GM21786 (cell line): ENCODE measurements around the gene TRERF1.
A peak's percentile ranks its signal among the peaks of the same experiment; 100 is the strongest.
"Not testable (repeated sequence)": the region's sequence is repeated elsewhere in the genome, so short reads cannot be mapped to it uniquely, and the experiment has no call there.

Source experiments
- ATAC-seq: cut with Tn5 transposase; IDR thresholded peaks from one replicate; pipeline ENCODE4 v1.9.1; 2021; ENCODE audit not compliant: unreplicated experiment

Gene TRERF1

DNA sequence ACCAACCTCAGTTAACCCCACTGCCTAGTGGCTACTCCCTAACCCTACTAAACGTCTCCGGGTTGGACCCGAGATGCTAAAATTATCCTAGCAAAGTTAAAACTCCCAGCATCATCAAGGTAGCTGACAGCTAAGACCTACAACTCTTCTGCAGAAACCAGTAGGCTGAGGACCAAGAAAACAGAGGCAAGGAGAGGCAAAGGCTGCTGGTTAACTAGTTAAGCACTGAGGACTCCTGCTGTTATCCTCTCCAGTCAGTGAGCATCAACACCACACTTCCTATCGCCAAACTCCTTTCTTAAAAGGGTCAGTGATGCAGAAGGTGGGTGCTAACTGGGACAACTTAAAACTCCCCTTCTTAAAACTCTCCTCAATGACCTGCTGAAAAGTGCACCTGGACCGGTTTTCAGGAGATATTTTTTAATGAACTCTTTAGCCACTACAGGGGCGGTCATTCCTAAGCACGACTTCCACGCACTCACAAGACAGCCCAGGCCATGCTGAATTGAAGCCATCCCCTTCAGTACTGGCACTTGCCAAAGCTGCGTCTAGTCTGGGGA lies 1.7 kb downstream of the TRERF1 start:
- ATAC-seq, result no peak

DNA sequence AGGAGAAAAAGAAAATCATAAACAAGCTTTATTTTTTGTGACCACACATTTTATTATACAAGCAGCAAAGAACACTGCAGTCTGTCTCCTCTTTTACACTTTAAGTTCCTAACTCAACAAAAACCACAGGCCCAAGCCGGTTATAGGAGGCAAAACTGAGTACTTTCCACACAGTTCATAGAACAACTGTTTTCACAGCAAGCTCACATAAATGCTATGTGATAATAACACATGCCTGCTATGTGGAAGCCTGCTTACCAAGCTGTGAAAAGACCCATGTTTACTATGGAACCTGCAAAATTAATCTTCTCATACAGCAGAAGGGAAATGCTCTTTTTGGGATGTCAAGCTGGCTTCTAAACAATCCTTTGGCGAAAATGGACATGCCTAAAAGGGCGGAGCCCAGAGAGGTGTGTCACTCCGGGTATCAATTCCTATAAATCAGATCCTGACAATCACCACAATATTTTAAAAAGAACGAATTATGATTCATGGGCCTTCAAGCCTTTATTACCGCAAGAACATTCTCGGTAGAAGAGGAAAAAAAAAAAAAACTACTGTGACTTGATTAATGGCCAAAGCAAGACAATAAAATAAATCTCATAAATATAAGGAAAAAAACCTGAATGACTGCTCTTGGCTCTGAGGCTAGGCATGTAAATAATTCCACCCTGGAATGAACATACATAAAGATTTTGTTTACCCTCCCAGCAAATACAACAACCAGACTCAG lies 2.6 kb downstream of the TRERF1 start:
- ATAC-seq, result no peak

DNA sequence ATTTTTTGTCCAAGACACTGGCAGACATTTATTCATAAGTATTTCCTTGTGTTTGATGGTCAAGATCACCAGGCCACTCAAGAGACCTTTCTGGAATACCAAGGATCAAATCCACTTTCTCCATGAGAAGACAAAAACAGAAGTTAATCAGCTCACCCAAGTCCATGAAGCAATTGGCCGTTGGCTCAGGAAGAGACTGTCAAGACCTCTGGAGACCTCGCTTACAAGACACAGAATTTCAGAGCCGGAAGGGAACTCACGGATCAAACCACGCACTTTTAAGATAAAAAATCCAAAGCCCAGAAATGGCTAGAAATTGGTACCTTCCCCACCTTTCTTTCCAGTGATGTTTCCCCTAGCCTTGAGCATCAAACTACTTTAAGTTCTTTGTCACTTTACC lies 3.3 kb downstream of the TRERF1 start:
- no peak for ATAC-seq

DNA sequence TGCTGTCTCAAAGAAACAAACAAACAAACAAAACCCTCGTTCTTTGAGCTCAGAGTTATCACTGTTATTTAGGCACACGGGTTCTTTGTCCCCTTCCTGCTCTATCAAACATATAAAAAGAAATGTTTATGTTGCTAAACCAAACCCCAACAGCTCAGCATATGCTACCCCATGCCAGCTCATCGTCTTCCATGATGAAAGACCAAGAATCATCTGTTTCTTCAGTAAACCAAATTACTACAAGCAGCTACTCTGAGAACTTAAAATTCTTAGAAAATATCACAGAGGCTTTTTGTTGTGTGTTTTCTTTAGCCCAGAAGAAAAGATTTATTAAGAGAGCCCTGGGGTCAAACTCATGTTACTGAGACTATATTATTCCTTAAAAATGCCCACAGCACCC lies 4.7 kb downstream of the TRERF1 start:
- ATAC-seq, result no peak

DNA sequence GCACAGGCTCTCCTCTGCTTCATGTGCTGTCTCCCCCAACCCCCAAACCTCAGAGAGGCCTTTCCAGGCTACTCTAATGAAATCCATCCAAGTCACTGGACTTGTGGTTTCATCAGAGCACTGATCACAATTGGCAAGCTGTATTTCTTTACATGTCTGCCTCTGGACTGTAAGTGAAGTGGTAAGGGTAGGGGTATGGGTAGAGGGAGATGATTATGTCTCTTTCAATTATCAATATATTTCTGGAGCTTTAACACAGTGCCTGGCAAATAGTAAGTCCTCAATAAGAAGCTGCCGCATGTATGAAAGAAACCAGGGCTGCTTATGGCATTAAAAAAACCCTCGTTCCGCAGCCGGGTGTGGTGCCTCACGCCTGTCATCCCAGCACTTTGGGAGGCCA lies 5.4 kb downstream of the TRERF1 start:
- ATAC-seq, result no peak

DNA sequence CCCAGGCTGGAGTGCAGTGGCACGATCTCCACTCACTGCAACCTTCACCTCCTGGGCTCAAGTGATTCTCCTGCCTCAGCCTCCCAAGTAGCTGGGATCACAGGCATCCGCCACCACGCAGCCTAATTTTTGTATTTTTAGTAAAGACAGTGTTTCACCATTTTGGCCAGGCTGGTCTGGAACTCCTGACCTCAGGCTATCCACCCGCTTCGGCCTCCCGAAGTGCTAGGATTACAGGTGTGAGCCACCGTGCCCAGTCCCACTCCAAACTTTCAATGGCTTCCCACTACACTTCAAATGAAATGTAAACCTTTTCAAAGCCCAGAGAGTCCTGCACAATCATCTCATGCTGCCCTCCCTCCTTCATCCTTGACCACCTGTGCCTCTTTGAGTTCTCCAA lies 5.8 kb downstream of the TRERF1 start:
- not testable (repeated sequence) for ATAC-seq

DNA sequence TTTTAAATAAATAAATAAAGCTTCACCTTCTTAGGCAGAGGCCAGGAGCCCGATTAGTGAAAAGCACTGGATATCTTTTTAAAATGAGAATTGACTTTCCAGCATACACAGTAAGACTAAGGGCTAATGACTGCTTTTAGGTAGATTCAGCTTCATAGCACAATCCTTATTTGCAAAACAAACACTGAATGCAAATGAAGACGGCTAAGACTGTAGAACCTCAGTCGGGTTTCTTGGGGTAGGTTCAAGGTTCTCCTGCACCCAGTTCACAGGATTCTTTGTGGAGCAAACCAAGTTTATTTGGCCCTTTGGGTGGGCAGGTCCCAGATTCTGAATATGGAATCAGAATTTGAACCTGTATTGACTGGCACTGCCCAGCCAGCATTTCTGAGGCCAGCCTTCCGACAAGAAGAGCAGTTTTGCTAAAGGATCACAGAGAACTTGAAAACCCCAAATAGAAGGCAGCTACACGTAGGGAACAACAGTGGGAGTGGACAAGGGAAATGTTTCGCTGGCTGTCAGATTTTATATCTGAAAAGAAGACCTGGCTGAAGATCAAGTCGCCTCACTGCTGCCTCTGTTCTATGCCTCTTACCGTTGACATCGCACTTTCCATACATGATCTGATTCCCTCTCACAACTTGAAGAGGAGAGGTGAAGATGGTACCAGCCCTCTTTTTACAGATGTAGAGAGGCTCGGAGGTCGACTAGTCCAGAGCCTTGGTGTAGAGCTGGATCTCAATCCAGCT lies 8.2 kb downstream of the TRERF1 start:
- ATAC-seq, result no peak

DNA sequence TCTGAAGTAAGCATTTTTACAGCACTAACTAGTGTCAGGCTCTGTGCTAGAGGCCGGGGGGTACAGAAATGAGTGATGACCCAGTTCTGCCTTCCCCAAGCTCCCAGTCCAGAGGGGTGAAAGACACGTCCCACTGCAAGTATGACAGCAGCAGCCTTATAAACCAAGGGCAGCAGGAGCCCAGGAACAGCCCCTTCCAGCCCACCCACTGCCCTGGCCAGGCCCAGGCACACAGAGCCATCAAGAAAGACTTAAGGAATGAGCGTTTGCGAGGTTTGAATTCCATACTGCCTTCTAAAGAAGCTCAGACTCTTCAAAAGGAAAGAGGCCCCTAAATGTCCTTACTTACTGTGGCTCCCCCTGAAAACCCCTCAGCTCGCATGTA lies 10.0 kb downstream of the TRERF1 start:
- ATAC-seq, result no peak

DNA sequence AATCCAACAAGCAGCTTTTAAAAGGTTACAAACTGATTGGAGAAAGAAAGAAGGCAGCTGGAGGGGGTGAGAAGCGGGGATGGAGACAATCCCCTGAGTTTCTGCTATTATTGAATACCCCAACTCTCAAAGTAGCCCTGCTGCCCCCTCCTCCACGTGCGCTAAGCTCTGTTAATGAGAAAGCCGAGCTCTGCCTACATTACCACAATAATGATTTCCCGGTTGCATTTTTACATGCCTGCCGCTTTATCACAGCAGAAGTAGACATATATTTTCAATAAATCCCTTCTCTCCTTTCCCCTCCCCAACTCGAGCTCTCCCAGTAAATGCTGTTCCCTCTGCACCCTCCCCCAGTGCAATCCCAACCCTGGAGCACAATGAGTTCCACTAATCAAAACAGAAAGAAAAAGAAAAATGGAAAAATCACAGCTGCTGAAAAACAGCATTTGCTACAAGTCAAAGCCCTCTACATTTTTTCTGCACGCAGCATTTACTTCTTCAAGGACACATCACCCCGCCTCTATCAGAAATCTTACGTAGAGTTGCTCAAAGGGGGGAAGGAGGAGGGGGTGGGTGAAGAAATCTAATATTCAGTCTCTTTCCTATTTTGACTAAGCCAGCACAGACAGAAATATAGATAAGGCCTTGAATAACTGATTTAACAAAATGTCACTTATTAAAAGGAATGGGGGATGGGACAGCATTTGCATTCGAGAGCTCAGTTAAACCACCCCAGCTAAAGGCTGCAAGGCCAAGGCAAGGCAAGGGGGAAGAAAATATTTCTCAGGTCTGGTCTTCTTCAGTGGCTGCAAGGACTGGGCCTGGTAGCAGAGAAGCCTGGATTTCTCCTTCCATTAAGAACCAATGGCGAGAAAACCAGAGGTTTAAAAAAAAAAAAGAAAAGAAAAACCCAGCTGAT lies 10.7 kb downstream of the TRERF1 start:
- no peak for ATAC-seq

DNA sequence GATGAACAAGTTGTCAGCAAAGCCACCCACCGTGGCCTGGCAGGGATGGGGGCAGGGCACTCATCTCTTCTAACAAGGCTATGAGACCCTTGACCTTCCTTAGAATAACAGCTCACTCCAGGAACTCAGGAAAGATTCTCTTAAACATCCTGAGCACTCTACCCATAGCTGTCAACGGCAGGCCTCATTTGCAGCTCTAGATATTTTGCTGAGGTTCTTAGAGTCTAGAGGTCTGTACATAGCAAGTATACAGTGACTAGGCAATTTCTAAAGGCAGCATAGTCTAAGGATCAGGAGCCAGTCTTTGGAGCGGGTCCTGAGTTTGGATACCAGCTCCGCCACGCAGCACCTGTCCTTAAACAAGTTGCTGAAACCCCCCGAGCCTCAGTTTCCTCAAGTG lies 11.7 kb downstream of the TRERF1 start:
- ATAC-seq, result no peak

DNA sequence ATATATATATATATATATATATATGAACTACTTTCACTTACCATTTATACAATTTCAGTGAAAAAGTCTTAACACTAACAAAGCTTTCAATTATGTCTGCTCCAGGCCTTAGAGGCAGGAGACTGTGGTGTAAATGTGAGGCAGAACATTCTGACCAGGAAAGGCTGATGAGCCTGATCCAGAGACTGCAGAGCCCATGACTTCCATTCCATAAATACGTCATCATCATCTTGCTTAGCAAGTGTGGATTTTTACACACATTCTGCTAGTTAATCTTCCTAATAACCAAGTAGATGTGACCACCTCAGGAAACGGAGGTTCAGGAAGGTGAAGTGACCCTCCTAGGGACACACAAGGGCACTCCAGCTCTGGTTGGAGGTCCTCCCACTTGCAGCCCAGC lies 14.9 kb downstream of the TRERF1 start:
- no peak for ATAC-seq

DNA sequence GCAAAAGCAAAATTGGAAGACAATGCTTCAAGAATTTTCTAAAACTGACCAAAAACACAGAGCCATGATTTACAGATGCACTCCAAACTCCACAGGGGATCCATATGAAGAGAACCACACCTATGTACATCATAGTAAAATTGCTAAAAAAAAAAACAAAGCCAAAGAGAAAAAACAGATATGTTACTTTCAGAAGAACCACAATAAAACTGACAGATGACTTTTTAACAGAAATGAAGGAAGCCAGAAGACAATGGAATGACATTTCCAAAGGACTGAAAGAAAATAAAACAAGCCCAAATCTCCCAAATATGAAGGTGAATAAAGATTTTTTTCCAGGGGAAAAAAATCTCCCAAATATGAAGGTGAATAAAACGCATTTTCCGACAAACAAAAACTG lies 17.5 kb downstream of the TRERF1 start:
- ATAC-seq, result no peak

DNA sequence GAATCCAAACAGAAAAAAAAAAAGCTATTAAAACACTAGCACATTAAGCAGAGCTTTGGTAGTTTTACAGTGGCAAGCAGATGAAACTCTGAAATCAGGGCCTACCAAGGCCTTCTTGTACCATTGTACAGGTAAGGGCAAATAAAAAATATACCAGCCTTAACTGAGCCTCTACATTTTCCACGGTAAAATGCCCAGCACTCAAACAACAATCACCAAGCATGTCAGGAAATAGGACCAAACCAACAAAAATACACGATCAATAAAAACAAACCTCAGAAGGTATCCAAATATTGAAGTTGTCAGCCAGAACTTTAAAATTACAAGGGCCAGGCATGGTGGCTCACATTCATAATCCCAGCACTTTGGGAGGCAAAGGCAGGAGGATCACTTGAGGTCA lies 18.3 kb downstream of the TRERF1 start:
- no peak for ATAC-seq

DNA sequence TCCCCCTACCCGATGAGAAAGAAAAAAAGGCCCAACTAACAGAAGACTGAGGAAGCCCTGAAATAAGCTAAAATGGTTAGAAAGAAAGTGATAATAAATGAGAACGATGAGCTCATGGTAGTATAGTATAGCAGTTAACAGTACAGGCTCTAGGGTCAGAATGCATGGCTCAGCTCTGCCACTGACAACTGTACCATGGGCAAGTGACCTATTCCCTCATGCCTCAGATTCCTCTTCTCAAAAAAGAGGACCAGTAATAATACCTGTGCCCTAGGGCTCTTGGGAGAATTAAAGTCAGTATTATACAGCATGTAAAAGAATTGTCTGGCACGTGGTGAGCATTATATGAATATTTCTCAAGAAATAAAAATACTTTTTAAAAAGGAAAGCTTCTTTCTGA lies 19.8 kb downstream of the TRERF1 start:
- ATAC-seq, result no peak

DNA sequence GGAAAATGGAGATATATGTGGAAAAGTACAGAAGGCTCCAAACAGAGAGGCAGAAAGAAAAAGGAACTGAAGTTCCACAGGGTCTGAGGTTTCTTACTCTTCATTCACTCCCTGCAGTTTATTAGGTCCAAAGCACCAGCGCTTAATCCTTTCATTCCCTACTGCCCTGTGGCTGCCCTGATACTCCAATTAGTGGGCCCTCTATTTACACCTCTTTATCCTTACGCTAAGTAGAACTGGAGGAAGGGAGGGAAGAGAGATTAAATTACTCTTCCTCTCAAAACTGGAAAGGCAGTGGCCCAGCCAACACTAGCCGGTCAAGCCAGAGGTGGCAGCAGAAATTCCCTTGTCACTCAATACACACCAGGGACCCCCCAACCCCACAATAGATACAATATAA lies 20.4 kb downstream of the TRERF1 start:
- no peak for ATAC-seq

DNA sequence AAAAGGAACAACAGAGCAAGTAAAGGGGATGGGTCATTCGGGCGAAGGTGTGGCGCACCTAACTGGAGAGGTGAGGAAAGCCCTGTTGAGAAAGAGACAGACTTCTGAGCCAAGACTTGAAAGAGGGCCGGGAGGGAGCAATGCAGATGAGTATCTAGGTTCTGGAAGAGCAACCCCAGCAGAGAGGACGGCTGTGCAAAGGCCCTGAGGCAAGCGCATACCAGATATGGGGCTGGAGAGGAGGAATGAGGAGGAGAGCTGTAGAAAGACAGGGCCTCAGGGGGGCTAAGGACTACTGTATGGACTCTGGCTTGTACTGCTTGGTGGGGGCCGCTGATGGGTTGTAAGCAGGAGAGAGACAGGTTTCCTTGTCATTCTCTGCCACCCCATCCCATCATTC lies 21.9 kb downstream of the TRERF1 start:
- no peak for ATAC-seq

DNA sequence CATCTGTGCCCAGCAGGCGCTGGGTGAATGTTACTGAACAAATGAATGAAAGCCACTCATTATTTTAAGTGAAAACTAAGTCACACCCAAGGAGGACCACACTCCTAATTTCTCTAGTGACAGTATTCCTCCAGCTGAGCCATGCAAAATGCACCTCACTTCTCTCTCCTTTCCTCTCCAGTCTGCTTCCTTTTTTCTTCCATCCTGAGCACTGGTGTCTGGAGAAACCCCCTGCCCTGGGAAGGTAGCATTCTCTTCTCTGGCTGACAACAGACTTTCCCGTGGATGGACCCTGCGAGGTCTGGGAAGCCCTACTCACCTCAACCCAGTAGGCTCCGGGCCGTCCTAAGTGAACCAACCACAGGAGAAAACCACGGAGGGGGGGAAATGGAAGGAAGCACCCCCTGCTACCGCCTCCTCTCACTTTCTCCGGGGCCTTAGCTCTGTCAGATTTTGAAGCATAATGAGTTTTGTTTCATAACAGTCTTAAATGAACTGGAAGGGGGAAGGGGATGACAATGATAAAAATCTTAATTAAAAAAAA lies 22.6 kb downstream of the TRERF1 start:
- ATAC-seq, result no peak

DNA sequence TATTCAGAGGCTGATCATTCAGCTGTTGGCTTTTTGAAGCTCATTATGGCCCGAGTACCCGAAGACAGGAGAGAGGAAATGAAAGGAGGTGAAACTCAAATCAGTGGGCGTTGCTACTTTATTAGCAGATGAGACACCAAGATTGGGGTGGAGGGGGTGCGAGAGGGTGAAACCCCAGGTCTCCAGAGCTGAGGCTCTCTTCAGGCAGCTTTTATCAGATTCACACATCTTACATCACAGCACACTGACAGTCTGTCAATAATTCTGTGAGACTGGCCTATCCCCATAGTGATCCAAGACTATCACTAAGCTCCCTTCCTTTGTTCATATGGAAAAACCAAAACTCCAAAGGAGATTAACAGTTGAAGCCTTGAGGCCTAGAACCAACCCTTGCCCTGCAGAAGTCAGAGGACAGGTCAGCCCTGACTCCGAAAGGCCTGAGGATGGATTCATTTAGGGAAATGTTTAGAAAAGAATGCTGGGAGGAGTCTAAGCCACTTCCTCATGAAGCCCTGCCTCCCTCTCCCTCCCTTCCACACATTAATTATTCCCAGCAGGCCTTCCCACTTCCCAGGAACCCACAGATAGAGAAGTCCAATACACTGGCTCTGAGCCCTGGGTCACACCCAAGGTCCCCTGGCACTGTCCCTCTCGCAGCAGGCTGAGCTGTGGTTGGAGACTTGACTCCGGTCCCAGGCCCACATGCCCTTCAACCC lies 23.2 kb downstream of the TRERF1 start:
- ATAC-seq, result peak; percentile 57

DNA sequence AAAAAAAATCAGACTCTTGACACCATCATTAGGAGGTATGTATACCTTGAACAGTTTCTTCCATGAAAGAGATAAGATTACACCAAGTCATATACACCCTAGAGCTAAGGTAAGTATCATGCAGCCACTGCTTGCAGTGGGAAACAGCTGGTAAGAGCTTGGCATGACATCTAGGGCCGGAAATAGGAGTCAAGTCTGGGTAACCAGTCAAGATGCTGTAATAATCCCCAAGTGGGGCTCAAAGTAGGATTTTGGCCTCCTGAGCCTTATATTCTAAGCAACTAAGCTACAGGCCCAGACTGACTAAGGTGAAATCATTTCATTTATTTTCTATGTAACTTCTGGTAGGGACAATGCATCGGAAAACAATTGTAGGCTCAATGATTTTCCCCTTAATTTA lies 23.9 kb downstream of the TRERF1 start:
- no peak for ATAC-seq

DNA sequence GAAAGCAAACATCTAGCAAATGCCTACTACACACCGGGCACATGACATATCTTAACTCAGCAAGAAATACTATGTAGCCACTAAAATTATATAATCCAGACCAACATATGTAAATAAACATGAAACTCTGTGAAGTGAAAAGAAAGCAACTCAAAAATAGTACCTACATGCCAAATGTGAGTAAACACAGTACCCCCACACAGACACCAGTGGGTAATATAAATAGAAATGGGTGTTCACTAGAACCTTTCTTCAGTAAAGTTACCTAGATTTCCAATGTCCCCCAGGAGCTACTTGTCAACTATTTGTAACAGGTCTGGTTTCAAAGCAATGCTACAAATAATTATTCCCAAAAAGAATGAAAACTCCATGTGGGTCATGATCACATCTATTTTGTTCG lies 25.5 kb downstream of the TRERF1 start:
- no peak for ATAC-seq
